Subcutaneous adipose tissue (tissue), 4 donors: ENCODE measurements around the gene NKAIN2. TPM values are rescaled to one million over a fixed set of nuclear protein-coding genes. Genes with fewer than 3 reads are reported as not detected.

Experiments
- CTCF ChIP-seq: fragments of 450-650 bp; IDR thresholded peaks from one replicate; pipeline ENCODE4 v1.5.1; 2016; ENCODE audit warnings: low read depth, mild to moderate bottlenecking, control low read depth, antibody characterized with exemption, moderate library complexity
- total RNA-seq, 4 donors: library from RNA; depleted of rRNA; stranded (reverse); fragments of >200 nt; gene quantifications; one replicate each; pipeline ENCODE4 v1.1.0, GENCODE V29; 2016

Gene NKAIN2
- total RNA-seq, 4 donors from 2014 or later = not detected

- no peak for TF ChIP-seq CTCF
These were observed 1069.4 kb downstream of the NKAIN2 start for GRCh38 chr6:124873066-124873410.

Other genes starting within 250 kb of the NKAIN2 start
- gene TRDN, start 166.9 kb upstream of the NKAIN2 start, total RNA-seq = 1 to 10 TPM in 2 of 4 donors, under 1 TPM in 1, not detected in 1; under 0.01 to 2.8 (median 2.2) TPM